Brain microvascular endothelial cell (primary cell): ENCODE data around the gene FAM193A.

ENCODE experiments used
- DNase-seq: peaks from one replicate; pipeline ENCODE4 v3.0.0-alpha.2; 2020
- H3K27ac ChIP-seq: fragments of 250-450 bp; sonication (Bioruptor Pico); 2 replicates; pipeline ENCODE4 v1.5.1; 2020; ENCODE audit warnings: mild to moderate bottlenecking, moderate library complexity
- H3K27me3 ChIP-seq: fragments of 250-450 bp; sonication (Bioruptor Pico); replicated peaks from 2 replicates; pipeline ENCODE4 v1.5.1; 2020; ENCODE audit warnings: mild to moderate bottlenecking
- H3K36me3 ChIP-seq: fragments of 250-450 bp; sonication (Bioruptor Pico); replicated peaks from 2 replicates; pipeline ENCODE4 v1.5.1; 2020; ENCODE audit warnings: mild to moderate bottlenecking
- H3K4me3 ChIP-seq: 2 replicates; pipeline ENCODE4 v1.5.1; 2011; ENCODE audit warnings: low read depth, mild to moderate bottlenecking, control low read depth, low read length, moderate library complexity
- in situ Hi-C: cut with HindIII; loops from 2 replicates; pipeline ENCODE4 v1.10.0; 2017; ENCODE audit warnings: low sequenced_read_pairs, low pct_ligation_motif_present
- TF ChIP-seq, protein P1 (sequence below): IDR thresholded peaks from 2 replicates; pipeline ENCODE4 v1.5.1; 2011; ENCODE audit warnings: low read depth, mild to moderate bottlenecking, moderate library complexity, low read length, control low read depth, inconsistent platforms; ENCODE audit errors: missing control alignments

Gene FAM193A

DNA sequence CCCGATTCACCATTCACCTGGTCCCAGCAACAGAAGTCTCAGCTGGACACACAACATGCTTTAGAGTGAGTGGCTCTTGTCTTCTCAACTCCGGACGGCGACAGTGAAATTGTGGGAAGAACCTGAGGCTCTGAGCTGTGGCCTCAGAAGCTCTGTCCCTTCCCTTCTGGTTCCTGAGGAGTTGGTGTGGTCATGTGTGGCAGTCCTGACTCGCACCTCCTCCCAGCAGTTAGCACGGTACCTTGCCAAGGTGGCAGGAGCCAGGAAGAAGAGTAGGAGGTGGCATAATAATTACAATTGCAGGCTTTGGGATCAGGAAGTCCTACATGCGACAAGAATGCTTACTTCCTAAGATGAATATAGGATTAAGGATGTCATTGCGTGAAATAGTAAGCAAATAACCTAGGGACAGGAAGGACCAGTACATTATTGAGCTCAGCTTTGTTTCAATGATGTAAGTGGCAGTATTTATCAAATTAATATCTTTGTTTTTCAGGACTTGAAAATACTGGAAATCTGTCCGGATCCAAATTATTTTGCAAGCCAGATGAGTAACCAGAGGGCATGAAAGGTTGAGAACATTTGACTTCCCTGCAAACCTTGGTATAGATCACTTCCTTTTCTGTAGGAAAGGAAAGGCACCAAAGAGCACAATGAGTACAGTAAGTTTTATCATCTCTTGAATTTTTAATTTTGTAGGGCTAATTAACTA, 46.5 kb upstream of the FAM193A start:
- TF ChIP-seq, protein P1, sequence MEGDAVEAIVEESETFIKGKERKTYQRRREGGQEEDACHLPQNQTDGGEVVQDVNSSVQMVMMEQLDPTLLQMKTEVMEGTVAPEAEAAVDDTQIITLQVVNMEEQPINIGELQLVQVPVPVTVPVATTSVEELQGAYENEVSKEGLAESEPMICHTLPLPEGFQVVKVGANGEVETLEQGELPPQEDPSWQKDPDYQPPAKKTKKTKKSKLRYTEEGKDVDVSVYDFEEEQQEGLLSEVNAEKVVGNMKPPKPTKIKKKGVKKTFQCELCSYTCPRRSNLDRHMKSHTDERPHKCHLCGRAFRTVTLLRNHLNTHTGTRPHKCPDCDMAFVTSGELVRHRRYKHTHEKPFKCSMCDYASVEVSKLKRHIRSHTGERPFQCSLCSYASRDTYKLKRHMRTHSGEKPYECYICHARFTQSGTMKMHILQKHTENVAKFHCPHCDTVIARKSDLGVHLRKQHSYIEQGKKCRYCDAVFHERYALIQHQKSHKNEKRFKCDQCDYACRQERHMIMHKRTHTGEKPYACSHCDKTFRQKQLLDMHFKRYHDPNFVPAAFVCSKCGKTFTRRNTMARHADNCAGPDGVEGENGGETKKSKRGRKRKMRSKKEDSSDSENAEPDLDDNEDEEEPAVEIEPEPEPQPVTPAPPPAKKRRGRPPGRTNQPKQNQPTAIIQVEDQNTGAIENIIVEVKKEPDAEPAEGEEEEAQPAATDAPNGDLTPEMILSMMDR = no peak
- peak overlapping the region; percentile 37 for H3K27ac ChIP-seq
- peaks cover 33% of the 10 kb centered on the region for H3K36me3 ChIP-seq

GRCh38 chr4:2492970-2493369, 43.5 kb upstream of the FAM193A start:
- TF ChIP-seq, protein P1 = no peak
- DNase-seq = no peak
- Histone ChIP-seq H3K27ac (no peak overlapping the region), H3K36me3 (peaks cover 43% of the 10 kb centered on the region), H3K27me3 (no peaks in the 10 kb centered on the region), H3K4me3 (no peak overlapping the region)
- in situ Hi-C loops = no loop called here

More for the DNA sequence above, 46.5 kb upstream of the FAM193A start:
- in situ Hi-C loops = no loop called here
- no peaks in the 10 kb centered on the region for H3K27me3 ChIP-seq
- H3K4me3 ChIP-seq = no peak overlapping the region
- DNase-seq = no peak

- Histone ChIP-seq H3K27me3 (no peaks in the 10 kb centered on the region), H3K27ac (no peak overlapping the region), H3K4me3 (no peak overlapping the region), H3K36me3 (peaks cover 50% of the 10 kb centered on the region)
- DNase-seq = no peak
- TF ChIP-seq, protein P1 = no peak
- in situ Hi-C loops = no loop called here
Measured at GRCh38 chr4:2494992-2495391, 41.5 kb upstream of the FAM193A start.

DNA sequence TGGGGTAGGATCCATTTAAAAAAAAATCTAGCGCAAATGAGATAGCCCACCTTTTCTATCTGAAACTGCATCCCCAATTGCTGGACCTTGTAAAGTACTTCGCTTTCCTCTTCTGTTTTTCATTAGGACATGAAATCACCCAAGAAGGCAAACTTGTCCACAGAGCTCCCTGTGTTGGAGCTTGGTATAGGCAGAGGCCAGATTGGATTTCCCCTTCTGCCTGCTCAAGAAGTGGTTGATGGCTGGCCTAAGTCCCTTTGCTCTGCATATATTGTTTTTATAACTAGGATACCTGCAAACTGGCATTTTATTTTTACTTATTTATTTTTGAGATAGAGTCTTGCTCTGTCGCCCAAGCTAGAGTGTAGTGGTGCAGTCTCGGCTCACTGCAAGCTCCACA, 39.1 kb upstream of the FAM193A start:
- DNase-seq = no peak
- no peaks in the 10 kb centered on the region for H3K27me3 ChIP-seq
- H3K27ac ChIP-seq = no peak overlapping the region
- in situ Hi-C loops = no loop called here
- H3K4me3 ChIP-seq = no peak overlapping the region
- H3K36me3 ChIP-seq = peaks cover 54% of the 10 kb centered on the region
- TF ChIP-seq, protein P1 = no peak

GRCh38 chr4:2497931-2498330, 38.5 kb upstream of the FAM193A start:
- peaks cover 48% of the 10 kb centered on the region for H3K36me3 ChIP-seq

More at GRCh38 chr4:2497931-2498330, 38.5 kb upstream of the FAM193A start:
- Histone ChIP-seq H3K27ac (no peak overlapping the region), H3K4me3 (no peak overlapping the region), H3K27me3 (no peaks in the 10 kb centered on the region)
- TF ChIP-seq, protein P1 = no peak
- in situ Hi-C loops = no loop called here
- no peak for DNase-seq
